Astrocyte of the cerebellum (primary cell): ENCODE results near the gene RNF169.

ENCODE experiments used
- DNase-seq: peaks from one replicate; pipeline ENCODE4 v3.0.0-alpha.2; 2011; ENCODE audit warnings: low read depth
- H3K4me3 ChIP-seq: 2 replicates; pipeline ENCODE4 v1.5.1; 2011; ENCODE audit warnings: mild to moderate bottlenecking, low read depth, low read length, moderate library complexity
- in situ Hi-C: cut with HindIII; loops from 2 replicates; pipeline ENCODE4 v1.10.0; 2017; ENCODE audit warnings: low sequenced_read_pairs
- TF ChIP-seq, protein P1 (sequence below): IDR thresholded peaks from 2 replicates; pipeline ENCODE4 v1.5.1; 2012; ENCODE audit warnings: low read length, low read depth, moderate library complexity, mild to moderate bottlenecking; ENCODE audit errors: missing control alignments

Gene RNF169

DNA sequence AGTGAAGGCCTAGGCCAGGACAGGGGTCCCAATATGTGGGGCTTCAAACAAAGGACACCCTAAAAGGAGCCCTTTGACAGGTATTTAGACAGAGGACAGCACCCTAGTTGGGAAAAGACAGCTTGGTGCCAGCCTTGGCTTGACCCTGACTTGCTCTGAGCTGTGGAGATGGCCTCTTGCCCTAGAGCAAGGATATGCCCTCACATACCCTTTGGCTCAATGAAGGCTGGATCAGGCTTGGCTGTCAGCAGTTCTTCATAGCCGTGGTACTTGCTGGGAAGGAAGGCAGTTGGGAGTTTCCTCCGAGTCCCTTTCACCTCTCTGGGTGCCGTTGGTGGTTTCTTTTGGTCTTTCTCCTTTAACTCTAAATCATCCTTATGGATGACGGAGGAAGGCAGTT lies 96.2 kb downstream of the RNF169 start:
- in situ Hi-C loops: no loop called here
- H3K4me3 ChIP-seq: no peak overlapping the region
- TF ChIP-seq, protein P1, sequence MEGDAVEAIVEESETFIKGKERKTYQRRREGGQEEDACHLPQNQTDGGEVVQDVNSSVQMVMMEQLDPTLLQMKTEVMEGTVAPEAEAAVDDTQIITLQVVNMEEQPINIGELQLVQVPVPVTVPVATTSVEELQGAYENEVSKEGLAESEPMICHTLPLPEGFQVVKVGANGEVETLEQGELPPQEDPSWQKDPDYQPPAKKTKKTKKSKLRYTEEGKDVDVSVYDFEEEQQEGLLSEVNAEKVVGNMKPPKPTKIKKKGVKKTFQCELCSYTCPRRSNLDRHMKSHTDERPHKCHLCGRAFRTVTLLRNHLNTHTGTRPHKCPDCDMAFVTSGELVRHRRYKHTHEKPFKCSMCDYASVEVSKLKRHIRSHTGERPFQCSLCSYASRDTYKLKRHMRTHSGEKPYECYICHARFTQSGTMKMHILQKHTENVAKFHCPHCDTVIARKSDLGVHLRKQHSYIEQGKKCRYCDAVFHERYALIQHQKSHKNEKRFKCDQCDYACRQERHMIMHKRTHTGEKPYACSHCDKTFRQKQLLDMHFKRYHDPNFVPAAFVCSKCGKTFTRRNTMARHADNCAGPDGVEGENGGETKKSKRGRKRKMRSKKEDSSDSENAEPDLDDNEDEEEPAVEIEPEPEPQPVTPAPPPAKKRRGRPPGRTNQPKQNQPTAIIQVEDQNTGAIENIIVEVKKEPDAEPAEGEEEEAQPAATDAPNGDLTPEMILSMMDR: no peak
- DNase-seq: no peak

DNA sequence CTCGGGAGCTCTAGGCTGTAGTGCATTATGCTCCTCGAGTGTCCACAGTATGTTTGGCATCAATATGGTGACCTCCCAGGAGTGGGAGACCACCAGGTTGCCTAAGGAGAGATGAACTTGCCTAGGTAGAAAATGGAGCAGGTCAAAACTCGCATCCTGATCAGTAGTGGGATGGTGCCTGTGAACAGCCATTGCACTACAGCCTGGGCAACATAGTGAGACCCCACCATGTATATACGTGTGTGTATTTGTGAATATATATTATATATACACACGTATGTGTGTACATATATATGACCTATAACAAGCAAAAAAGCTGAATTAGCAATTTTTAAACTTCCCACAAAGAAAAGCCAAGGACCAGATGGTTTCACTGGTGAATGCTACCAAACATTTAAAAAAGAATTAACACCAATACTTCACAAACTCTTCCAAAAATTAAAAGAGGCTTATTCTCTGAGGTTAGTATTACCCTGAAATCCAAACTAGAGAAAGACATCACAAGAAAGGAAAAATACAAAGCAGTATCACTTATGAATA lies 97.4 kb downstream of the RNF169 start:
- in situ Hi-C loops: no loop called here
- TF ChIP-seq, protein P1: no peak
- no peak for DNase-seq
- H3K4me3 ChIP-seq: no peak overlapping the region

DNA sequence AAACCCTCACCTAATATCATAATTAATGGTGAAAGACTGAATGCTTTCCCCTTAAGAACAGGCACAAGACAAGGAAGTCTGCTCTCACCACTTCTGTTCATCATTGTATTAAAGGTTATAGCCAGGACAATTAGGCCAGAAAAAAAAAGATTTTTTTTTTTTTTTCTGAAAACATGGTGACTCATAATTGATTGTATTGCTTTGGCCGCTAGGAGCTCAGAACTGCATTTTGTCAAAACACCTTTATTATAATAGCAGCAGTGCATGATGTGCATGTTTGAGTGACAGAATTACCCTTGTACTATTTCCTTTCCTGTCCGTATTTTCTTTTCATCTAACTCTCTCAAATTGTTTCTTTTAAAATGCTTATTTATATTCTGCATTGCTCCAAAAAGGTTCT lies 98.1 kb downstream of the RNF169 start:
- TF ChIP-seq, protein P1: no peak
- H3K4me3 ChIP-seq: no peak overlapping the region
- no peak for DNase-seq
- in situ Hi-C loops: no loop called here

DNA sequence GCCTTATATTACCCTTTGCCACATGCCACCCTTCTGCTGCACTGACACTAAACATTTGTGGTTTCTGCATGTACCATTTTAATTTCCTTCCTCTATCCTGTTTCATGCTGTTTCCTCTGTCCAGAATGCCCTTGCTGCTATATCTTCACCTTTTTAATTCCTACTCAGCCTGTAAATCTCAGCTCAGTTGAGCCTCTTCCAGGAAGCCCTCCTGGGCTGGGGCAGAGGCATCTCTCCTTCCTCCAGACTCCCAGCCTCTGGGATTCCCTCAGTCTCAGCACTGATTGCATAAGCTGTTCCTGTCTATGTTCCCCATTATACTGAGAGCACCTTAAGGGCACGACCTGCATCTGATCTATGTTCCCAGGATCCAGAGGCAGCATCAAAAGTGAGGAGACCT lies 98.7 kb downstream of the RNF169 start:
- H3K4me3 ChIP-seq: no peak overlapping the region
- no peak for DNase-seq
- in situ Hi-C loops: no loop called here
- TF ChIP-seq, protein P1: no peak

DNA sequence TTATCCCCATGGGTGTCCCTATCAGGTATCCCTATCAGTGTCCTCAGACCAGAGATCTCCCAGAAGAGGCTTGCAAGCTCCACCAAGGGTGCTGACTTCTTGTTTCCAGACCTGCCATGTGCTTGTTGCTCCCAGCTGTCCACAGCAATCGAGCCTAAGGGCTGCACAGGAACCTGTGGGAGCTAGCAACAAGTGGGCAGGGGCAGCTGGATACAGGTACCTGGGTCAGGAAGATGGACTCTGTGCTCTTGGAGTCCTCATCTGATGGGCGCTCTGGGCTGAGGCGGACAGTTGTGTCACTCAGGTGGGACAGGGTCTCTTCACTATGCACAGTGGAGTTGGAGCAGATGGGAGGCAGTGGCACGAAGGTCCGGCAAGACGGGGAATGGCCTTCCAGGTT lies 99.2 kb downstream of the RNF169 start:
- DNase-seq: no peak
- in situ Hi-C loops: no loop called here
- TF ChIP-seq, protein P1: no peak
- H3K4me3 ChIP-seq: no peak overlapping the region

DNA sequence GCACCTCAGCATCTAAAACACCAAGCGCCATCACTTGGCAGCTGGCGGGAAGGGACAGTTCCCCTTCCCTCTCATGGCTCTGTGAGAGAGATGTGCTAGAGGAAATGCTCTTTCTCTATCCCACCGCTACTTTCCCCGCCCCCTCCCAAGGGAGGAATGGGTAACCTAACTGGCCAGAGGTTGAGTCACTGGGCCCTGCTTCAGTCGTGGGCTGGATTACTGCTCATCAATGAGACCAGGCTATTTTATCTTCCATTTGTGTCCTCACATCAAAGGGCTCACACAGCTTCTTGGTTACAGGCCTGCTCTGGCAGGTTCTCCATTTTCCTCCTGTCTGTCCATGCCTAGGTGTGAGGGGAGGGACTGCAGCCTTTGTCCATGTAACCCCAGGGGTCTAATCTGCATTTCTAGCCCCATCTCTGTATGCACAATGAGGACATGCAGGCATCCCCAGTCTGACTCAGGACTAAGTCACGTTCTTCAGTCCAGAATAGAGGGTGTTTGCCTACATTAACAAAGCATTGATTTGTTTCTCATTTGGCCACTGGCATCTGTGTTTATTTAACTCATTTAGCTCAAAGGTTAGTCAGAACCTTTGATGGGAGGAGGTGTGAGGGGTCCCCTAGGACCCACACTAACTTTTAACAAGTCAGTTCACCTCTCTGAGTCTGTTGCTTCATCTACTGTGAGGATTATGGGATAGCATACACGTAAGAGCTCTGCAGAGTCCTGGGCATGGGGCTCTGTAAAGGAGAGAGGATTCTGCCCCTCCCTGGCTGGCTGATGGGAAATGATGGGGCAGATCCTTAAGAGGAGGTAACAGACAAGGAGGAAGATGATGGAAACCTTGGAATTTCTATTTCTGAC lies 101.1 kb downstream of the RNF169 start:
- in situ Hi-C loops: no loop called here
- H3K4me3 ChIP-seq: no peak overlapping the region
- TF ChIP-seq, protein P1: no peak
- DNase-seq: peak; percentile 15
